ENCODE measurements around the gene TLCD1. TPM values are rescaled to one million over a fixed set of nuclear protein-coding genes. Genes with fewer than 3 reads are reported as not detected.

TLCD1 gene
- total RNA-seq, 1 donor from 2014 or later: not detected

GRCh38 chr17:28712705-28713415 lies 13.2 kb downstream of the TLCD1 start:
- DNase-seq: no peak

GRCh38 chr17:28712032-28712704 lies 13.9 kb downstream of the TLCD1 start:
- DNase-seq: no peak

- DNase-seq: no peak
These were observed 14.4 kb downstream of the TLCD1 start, which contains the start of gene PROCA1 for GRCh38 chr17:28711723-28712031. TSS of gene PROCA1 (minus strand) at chr17:28711888. CDS start at chr17:28711660, 228 bp downstream.

- DNase-seq: peak; percentile 81
These were observed 14.9 kb downstream of the TLCD1 start for GRCh38 chr17:28710861-28711722.

- no peak for DNase-seq
These were observed 18.7 kb downstream of the TLCD1 start for GRCh38 chr17:28707339-28707720.

- no peak for DNase-seq
These were observed 19.3 kb downstream of the TLCD1 start for GRCh38 chr17:28706471-28707338.

GRCh38 chr17:28705728-28706334 lies 20.2 kb downstream of the TLCD1 start:
- DNase-seq: no peak

- DNase-seq: no peak
These were observed 20.9 kb downstream of the TLCD1 start for GRCh38 chr17:28705074-28705659.

GRCh38 chr17:28704219-28704858 lies 21.7 kb downstream of the TLCD1 start:
- DNase-seq: no peak

- no peak for DNase-seq
These were observed 22.3 kb downstream of the TLCD1 start for GRCh38 chr17:28703552-28704218.

GRCh38 chr17:28702752-28703150 lies 23.3 kb downstream of the TLCD1 start:
- DNase-seq: no peak

- peak; percentile 49 for DNase-seq
These were observed 23.8 kb downstream of the TLCD1 start for GRCh38 chr17:28702026-28702751.

GRCh38 chr17:28700830-28701492 lies 25.1 kb downstream of the TLCD1 start:
- DNase-seq: no peak

GRCh38 chr17:28700278-28700677 lies 25.8 kb downstream of the TLCD1 start:
- DNase-seq: no peak

- DNase-seq: no peak
These were observed 27.6 kb downstream of the TLCD1 start for GRCh38 chr17:28698253-28698941.

- DNase-seq: no peak
These were observed 32.2 kb downstream of the TLCD1 start for GRCh38 chr17:28693869-28694268.

- no peak for DNase-seq
These were observed 37.0 kb downstream of the TLCD1 start for GRCh38 chr17:28689011-28689410.

- DNase-seq: no peak
These were observed 37.6 kb downstream of the TLCD1 start for GRCh38 chr17:28688481-28688880.
